Spinal cord (tissue), 10 donors: ENCODE data around the gene KCNN3. TPM values are rescaled to one million over a fixed set of nuclear protein-coding genes. Genes with fewer than 3 reads are reported as not detected.

Experiments
- DNase-seq, 6 donors: peaks; one replicate each; pipeline versions ENCODE4 v3.0.0 to v3.0.0-alpha.2; 2013 to 2015; ENCODE audit warnings: low spot score in 6 of 6, low read depth in 4 of 6
- H3K27ac ChIP-seq: one replicate; pipeline ENCODE4 v1.5.1; 2013; ENCODE audit warnings: low read depth, low read length, control low read depth
- H3K27me3 ChIP-seq: one replicate; pipeline ENCODE4 v1.6.1; 2013; ENCODE audit warnings: low read length; ENCODE audit not compliant: control insufficient read depth, insufficient read depth
- H3K36me3 ChIP-seq: one replicate; pipeline ENCODE4 v1.6.1; 2013; ENCODE audit warnings: low read length; ENCODE audit not compliant: control insufficient read depth, insufficient read depth
- H3K4me1 ChIP-seq: one replicate; pipeline ENCODE4 v1.6.1; 2013; ENCODE audit warnings: low read length; ENCODE audit not compliant: control insufficient read depth, insufficient read depth
- H3K4me3 ChIP-seq: one replicate; pipeline ENCODE4 v1.5.1; 2013; ENCODE audit warnings: low read depth, low read length, control low read depth
- H3K9me3 ChIP-seq: one replicate; pipeline ENCODE4 v1.6.1; 2013; ENCODE audit warnings: low read length; ENCODE audit not compliant: control insufficient read depth, insufficient read depth
- WGBS: methylation state at CpG from one replicate; pipeline ENCODE4 v1.1.5; 2013; ENCODE audit warnings: missing lambda C conversion rate; ENCODE audit not compliant: insufficient coverage; 5-methylcytosine and 5-hydroxymethylcytosine counted together
- polyA plus RNA-seq, 2 donors: library from polyadenylated mRNA; unstranded; fragments of 120-200 nt; gene quantifications; one replicate each; pipeline ENCODE4 v1.2.1, GENCODE V29; 2013; ENCODE audit not compliant: insufficient read length in 2 of 2
- total RNA-seq, 2 donors: library from RNA; depleted of rRNA in 1 of 2; stranded (reverse); fragments of 120-200 nt in 1 of 2; fragments of >200 nt in 1 of 2; gene quantifications; one replicate each; pipeline versions ENCODE4 v1.2.3 to v1.2.4, GENCODE V29; 2013 to 2014
- donor health status: healthy.

KCNN3 gene
- total and polyA plus RNA-seq, 4 donors: 9.6 to 24.8 (median 16.4) TPM

GRCh38 chr1:154713005-154713404, 157.1 kb downstream of the KCNN3 start:
- Histone ChIP-seq H3K36me3 (peaks cover 35% of the 10 kb centered on the region), H3K27me3 (no peaks in the 10 kb centered on the region), H3K4me3 (no peak overlapping the region), H3K4me1 (peaks cover 32% of the 10 kb centered on the region), H3K27ac (no peak overlapping the region), H3K9me3 (no peaks in the 10 kb centered on the region)
- WGBS: 94% methylated on average over 11 of the region's 11 CpGs
- DNase-seq: no peak

- WGBS: 64% methylated on average over 9 of the region's 11 CpGs
- H3K36me3 ChIP-seq: peaks cover 41% of the 10 kb centered on the region
- H3K27ac ChIP-seq: no peak overlapping the region
- no peak overlapping the region for H3K4me3 ChIP-seq
- peaks cover 26% of the 10 kb centered on the region for H3K4me1 ChIP-seq
- no peaks in the 10 kb centered on the region for H3K27me3 ChIP-seq
- DNase-seq: peak in 2 of 6 donors; percentile 54 to 60
- H3K9me3 ChIP-seq: no peaks in the 10 kb centered on the region
Observed at GRCh38 chr1:154712166-154712810, 157.8 kb downstream of the KCNN3 start.

- Histone ChIP-seq H3K4me3 (no peak overlapping the region), H3K27ac (no peak overlapping the region), H3K9me3 (no peaks in the 10 kb centered on the region), H3K36me3 (peaks cover 41% of the 10 kb centered on the region), H3K27me3 (no peaks in the 10 kb centered on the region), H3K4me1 (peaks cover 26% of the 10 kb centered on the region)
- no peak for DNase-seq
- no CpG with 5 or more reads among the region's 1 CpG for WGBS
Observed at GRCh38 chr1:154711416-154711815, 158.7 kb downstream of the KCNN3 start.

GRCh38 chr1:154710106-154710505, 160.0 kb downstream of the KCNN3 start:
- peak in 2 of 6 donors; percentile 44 to 68 for DNase-seq
- H3K9me3 ChIP-seq: no peaks in the 10 kb centered on the region
- H3K27ac ChIP-seq: no peak overlapping the region
- peaks cover 41% of the 10 kb centered on the region for H3K36me3 ChIP-seq
- H3K4me1 ChIP-seq: peaks cover 24% of the 10 kb centered on the region
- H3K27me3 ChIP-seq: no peaks in the 10 kb centered on the region
- no peak overlapping the region for H3K4me3 ChIP-seq
- WGBS: 10% methylated on average over 2 of the region's 6 CpGs

- Histone ChIP-seq H3K36me3 (peaks cover 28% of the 10 kb centered on the region), H3K27me3 (no peaks in the 10 kb centered on the region), H3K27ac (no peak overlapping the region), H3K9me3 (no peaks in the 10 kb centered on the region), H3K4me1 (peaks cover 21% of the 10 kb centered on the region), H3K4me3 (no peak overlapping the region)
- DNase-seq: no peak
- WGBS: 89% methylated on average over 15 of the region's 17 CpGs
Observed at GRCh38 chr1:154707901-154708463, 162.1 kb downstream of the KCNN3 start.

GRCh38 chr1:154706851-154707250, 163.2 kb downstream of the KCNN3 start:
- Histone ChIP-seq H3K27me3 (no peaks in the 10 kb centered on the region), H3K4me3 (no peak overlapping the region), H3K36me3 (peaks cover 18% of the 10 kb centered on the region), H3K9me3 (no peaks in the 10 kb centered on the region), H3K27ac (no peak overlapping the region), H3K4me1 (peaks cover 13% of the 10 kb centered on the region)
- no CpG with 5 or more reads among the region's 1 CpG for WGBS
- no peak for DNase-seq

- no CpG with 5 or more reads among the region's 2 CpGs for WGBS
Observed at GRCh38 chr1:154705544-154705943, 164.5 kb downstream of the KCNN3 start.

GRCh38 chr1:154703170-154703569, 166.9 kb downstream of the KCNN3 start:
- WGBS: 0% methylated on average over 3 of the region's 5 CpGs
- Histone ChIP-seq H3K4me3 (no peak overlapping the region), H3K27me3 (no peaks in the 10 kb centered on the region), H3K9me3 (no peaks in the 10 kb centered on the region), H3K27ac (no peak overlapping the region), H3K4me1 (no peaks in the 10 kb centered on the region), H3K36me3 (peaks cover 8% of the 10 kb centered on the region)
- DNase-seq: peak in 1 of 6 donors; percentile 60

More at GRCh38 chr1:154705544-154705943, 164.5 kb downstream of the KCNN3 start:
- Histone ChIP-seq H3K4me1 (peaks cover 13% of the 10 kb centered on the region), H3K36me3 (peaks cover 13% of the 10 kb centered on the region), H3K9me3 (no peaks in the 10 kb centered on the region), H3K27me3 (no peaks in the 10 kb centered on the region), H3K4me3 (no peak overlapping the region), H3K27ac (no peak overlapping the region)
- no peak for DNase-seq

GRCh38 chr1:154698320-154699096, 171.6 kb downstream of the KCNN3 start:
- Histone ChIP-seq H3K4me1 (peaks cover 7% of the 10 kb centered on the region), H3K36me3 (no peaks in the 10 kb centered on the region), H3K27ac (no peak overlapping the region), H3K27me3 (no peaks in the 10 kb centered on the region), H3K9me3 (no peaks in the 10 kb centered on the region), H3K4me3 (no peak overlapping the region)
- WGBS: 50% methylated on average over 1 of the region's 4 CpGs
- DNase-seq: no peak
